ENCODE data around the gene TGFBR2.

- TF ChIP-seq POLR2A (IDR thresholded peaks at IDR 0.05) (no peak), POLR2AphosphoS5 (IDR thresholded peaks at IDR 0.05) (no peak)
Measured at GRCh38 chr3:30700702-30701321, 94.4 kb downstream of the TGFBR2 start.
